OCI-LY7 (cell line): Measurements from ENCODE around the gene WDTC1. TPM values are rescaled to one million over a fixed set of nuclear protein-coding genes. Genes with fewer than 3 reads are reported as not detected.
A peak's percentile ranks its signal among the peaks of the same experiment; 100 is the strongest.

Experiments used
- BruUV-seq: library from RNA; stranded (reverse); fragments of 400-500 nt; replicated peaks from 2 replicates; lab custom pipeline; 2021; lab: Mats Ljungman, UMichigan
- CTCF ChIA-PET: fragments of 300-600 bp; sonication (Branson Sonifier 250); formaldehyde crosslinking; loops from one replicate; lab custom pipeline; 2022; ENCODE audit warnings: antibody characterized with exemption; ENCODE audit not compliant: unreplicated experiment; lab: Charles Lee
- POLR2A ChIA-PET: fragments of 300-600 bp; sonication (Branson Sonifier 250); formaldehyde crosslinking; loops from one replicate; lab custom pipeline; 2022; ENCODE audit warnings: antibody characterized with exemption; lab: Charles Lee
- DNase-seq: peaks from one replicate; pipeline ENCODE4 v3.0.0-alpha.2; 2015; ENCODE audit warnings: low spot score
- H2AFZ ChIP-seq: fragments of 200-600 bp; sonication (generic), shearing (Covaris generic); 2 replicates; pipeline ENCODE4 v1.6.1; 2014; ENCODE audit warnings: mild to moderate bottlenecking, antibody characterized with exemption, low read length, moderate library complexity
- H3K27ac ChIP-seq: fragments of 200-600 bp; sonication (generic); 2 replicates; pipeline ENCODE4 v1.5.1; 2014; ENCODE audit warnings: mixed run types, low read depth, mild to moderate bottlenecking, moderate library complexity, low read length, inconsistent platforms; ENCODE audit not compliant: poor library complexity, severe bottlenecking
- H3K36me3 ChIP-seq: fragments of 200-600 bp; sonication (generic); 2 replicates; pipeline ENCODE4 v1.6.1; 2014; ENCODE audit warnings: mild to moderate bottlenecking, antibody characterized with exemption, low read length, moderate library complexity, mixed read lengths; ENCODE audit not compliant: insufficient read depth
- H3K4me1 ChIP-seq: fragments of 200-600 bp; sonication (generic); 2 replicates; pipeline ENCODE4 v1.5.1; 2014; ENCODE audit warnings: mild to moderate bottlenecking, low read length; ENCODE audit not compliant: insufficient read depth, poor library complexity, severe bottlenecking
- H3K4me2 ChIP-seq: fragments of 200-600 bp; sonication (generic); 2 replicates; pipeline ENCODE4 v1.6.1; 2014; ENCODE audit warnings: mild to moderate bottlenecking, low read length
- H3K4me3 ChIP-seq: fragments of 200-600 bp; sonication (generic); 2 replicates; pipeline ENCODE4 v1.5.1; 2014; ENCODE audit warnings: mild to moderate bottlenecking, low read depth, low read length; ENCODE audit not compliant: poor library complexity, severe bottlenecking
- H3K79me2 ChIP-seq: fragments of 200-600 bp; sonication (generic); 2 replicates; pipeline ENCODE4 v1.6.1; 2016; ENCODE audit warnings: low read depth, mild to moderate bottlenecking, low read length, moderate library complexity, mixed read lengths; ENCODE audit not compliant: insufficient read depth
- H3K9me2 ChIP-seq: fragments of 200-600 bp; sonication (generic); 2 replicates; pipeline ENCODE4 v1.6.1; 2016; ENCODE audit warnings: mild to moderate bottlenecking, low read length, mixed read lengths; ENCODE audit not compliant: insufficient read depth
- H3K9me3 ChIP-seq: fragments of 200-600 bp; sonication (generic); 2 replicates; pipeline ENCODE4 v1.6.1; 2014; ENCODE audit warnings: mild to moderate bottlenecking, mixed run types, low read length, mixed read lengths
- H4K20me1 ChIP-seq: fragments of 200-600 bp; sonication (generic); 2 replicates; pipeline ENCODE4 v1.6.1; 2014; ENCODE audit warnings: mild to moderate bottlenecking, antibody characterized with exemption, low read length, moderate library complexity, mixed read lengths; ENCODE audit not compliant: insufficient read depth
- EZH2phosphoT487 ChIP-seq: fragments of 200-600 bp; sonication (generic); IDR thresholded peaks from 2 replicates; pipeline ENCODE4 v1.6.1; 2018; ENCODE audit warnings: low read depth, borderline replicate concordance, mild to moderate bottlenecking, mixed run types, antibody characterized with exemption, low read length, moderate library complexity, mixed read lengths
- intact Hi-C: fragments of 100-400 bp; cut with micrococcal nuclease; formaldehyde crosslinking; loops from one replicate; pipeline ENCODE4 v1.10.0; 2022; ENCODE audit not compliant: unreplicated experiment
- total RNA-seq, 2 experiments: library from RNA; depleted of rRNA in 1 of 2; stranded (reverse); fragments of >200 nt in 1 of 2; shearing (Covaris generic) in 1 of 2; gene quantifications; 2 replicates each; pipeline ENCODE4 v1.2.3, GENCODE V29; 2014 to 2022
- TF ChIP-seq, protein P1 (sequence below): fragments of 200-600 bp; sonication (generic); conservative IDR thresholded peaks from 2 replicates; pipeline ENCODE4 v1.5.1; 2014; ENCODE audit warnings: mild to moderate bottlenecking, antibody characterized with exemption, low read length, moderate library complexity, mixed read lengths

Gene WDTC1
- total RNA-seq, 2 experiments from 2014 or later, result 18.2 to 27.8 TPM

DNA sequence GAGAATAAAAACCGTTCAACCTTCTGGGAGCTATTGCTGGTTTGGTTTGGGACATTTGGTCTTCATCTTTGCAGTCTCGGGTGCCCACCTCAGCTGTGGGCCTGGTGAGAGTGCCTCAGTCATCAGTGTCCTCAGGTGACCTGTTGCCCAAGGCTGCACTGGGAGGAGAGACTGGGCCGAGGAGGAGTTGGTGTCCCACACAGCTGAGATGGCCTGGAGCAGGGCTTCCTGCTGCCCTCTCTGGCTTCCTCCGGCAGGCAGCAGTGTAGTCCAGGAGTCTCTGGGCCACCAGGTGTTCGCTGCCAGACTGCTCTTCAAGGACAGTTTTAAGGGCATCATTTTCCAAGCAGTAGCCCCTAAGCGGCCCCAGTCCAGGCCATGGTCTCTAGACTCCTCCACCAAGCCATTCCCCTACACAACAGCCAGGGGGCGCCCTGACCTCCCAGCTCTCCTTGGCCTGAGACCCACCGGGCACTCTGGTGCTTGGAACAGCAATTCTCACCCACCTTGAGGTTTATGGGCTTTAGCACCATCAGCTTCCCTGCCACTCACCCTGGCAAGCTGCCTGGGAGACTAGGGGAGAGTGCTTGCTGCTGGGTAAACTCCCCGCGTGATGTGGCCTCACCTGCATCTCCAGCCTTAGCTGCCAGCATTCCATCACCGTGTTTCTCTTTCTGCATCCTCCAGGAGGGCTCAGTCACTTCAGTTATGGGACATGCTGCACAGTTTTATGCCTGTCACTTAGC, 98.3 kb downstream of the WDTC1 start:
- H3K36me3 ChIP-seq, result peaks cover 85% of the 10 kb centered on the region
- H3K4me3 ChIP-seq, result no peak overlapping the region
- H3K9me3 ChIP-seq, result no peaks in the 10 kb centered on the region
- 0 out of 2 replicates have a peak, but pooled peaks cover 6% of the 10 kb centered on the region for H4K20me1 ChIP-seq
- no TSS peak for BruUV-seq
- H2AFZ ChIP-seq, result no peak overlapping the region
- ChIA-PET CTCF (interaction anchor here (0.8 to 1.6 kb wide), 3 partner anchors 12 to 60 kb away, joined by 3 to 4 read pairs (median 3); no protein-coding TSS in a partner anchor), POLR2A (interaction anchor here (1.4 kb wide), 1 partner anchor 10 kb away, joined by 5 read pairs; no protein-coding TSS in a partner anchor)
- intact Hi-C loops, result no loop called here
- H3K27ac ChIP-seq, result no peak overlapping the region
- no peak for TF ChIP-seq EZH2phosphoT487
- TF ChIP-seq, protein P1, sequence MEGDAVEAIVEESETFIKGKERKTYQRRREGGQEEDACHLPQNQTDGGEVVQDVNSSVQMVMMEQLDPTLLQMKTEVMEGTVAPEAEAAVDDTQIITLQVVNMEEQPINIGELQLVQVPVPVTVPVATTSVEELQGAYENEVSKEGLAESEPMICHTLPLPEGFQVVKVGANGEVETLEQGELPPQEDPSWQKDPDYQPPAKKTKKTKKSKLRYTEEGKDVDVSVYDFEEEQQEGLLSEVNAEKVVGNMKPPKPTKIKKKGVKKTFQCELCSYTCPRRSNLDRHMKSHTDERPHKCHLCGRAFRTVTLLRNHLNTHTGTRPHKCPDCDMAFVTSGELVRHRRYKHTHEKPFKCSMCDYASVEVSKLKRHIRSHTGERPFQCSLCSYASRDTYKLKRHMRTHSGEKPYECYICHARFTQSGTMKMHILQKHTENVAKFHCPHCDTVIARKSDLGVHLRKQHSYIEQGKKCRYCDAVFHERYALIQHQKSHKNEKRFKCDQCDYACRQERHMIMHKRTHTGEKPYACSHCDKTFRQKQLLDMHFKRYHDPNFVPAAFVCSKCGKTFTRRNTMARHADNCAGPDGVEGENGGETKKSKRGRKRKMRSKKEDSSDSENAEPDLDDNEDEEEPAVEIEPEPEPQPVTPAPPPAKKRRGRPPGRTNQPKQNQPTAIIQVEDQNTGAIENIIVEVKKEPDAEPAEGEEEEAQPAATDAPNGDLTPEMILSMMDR, result peak; percentile 91
- H3K79me2 ChIP-seq, result peaks cover 25% of the 10 kb centered on the region
- no peak overlapping the region for H3K4me2 ChIP-seq
- peak; percentile 54 for DNase-seq
- no peaks in the 10 kb centered on the region for H3K9me2 ChIP-seq
- H3K4me1 ChIP-seq, result peaks cover 14% of the 10 kb centered on the region

DNA sequence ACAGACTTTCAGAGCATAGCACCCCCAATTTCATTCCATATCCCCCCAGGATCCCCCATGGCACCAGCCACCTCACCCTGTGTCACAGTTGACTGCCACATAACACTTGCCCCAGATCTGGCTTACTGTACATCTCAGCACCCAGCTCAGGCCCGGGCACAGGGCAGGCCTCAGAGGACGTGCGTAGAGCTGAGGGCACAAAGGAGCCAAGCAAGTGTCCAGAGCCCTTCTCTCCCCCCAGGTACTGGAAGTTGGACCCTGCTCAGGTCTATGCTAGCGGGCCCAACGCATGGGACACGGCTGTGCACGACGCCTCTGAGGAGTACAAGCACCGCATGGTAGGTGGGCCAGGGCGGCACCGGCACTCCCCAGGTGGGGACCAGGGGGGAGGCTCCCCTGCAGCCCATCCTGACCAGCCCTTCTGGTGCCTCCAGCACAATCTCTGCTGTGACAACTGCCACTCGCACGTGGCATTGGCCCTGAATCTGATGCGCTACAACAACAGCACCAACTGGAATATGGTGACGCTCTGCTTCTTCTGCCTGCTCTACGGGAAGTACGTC, 99.4 kb downstream of the WDTC1 start:
- CTCF ChIA-PET, result interaction anchor here (1.3 kb wide), 1 partner anchor 32 kb away, joined by 3 read pairs; no protein-coding TSS in a partner anchor
- peaks cover 14% of the 10 kb centered on the region for H3K79me2 ChIP-seq

More for the DNA sequence above, 99.4 kb downstream of the WDTC1 start:
- H4K20me1 ChIP-seq, result 0 out of 2 replicates have a peak, but pooled peaks cover under 1% of the 10 kb centered on the region
- peaks cover 75% of the 10 kb centered on the region for H3K36me3 ChIP-seq
- POLR2A ChIA-PET, result interaction anchor here (0.6 kb wide), 1 partner anchor 32 kb away, joined by 4 read pairs; no protein-coding TSS in a partner anchor
- no peak for DNase-seq
- H3K4me2 ChIP-seq, result no peak overlapping the region
- H3K4me1 ChIP-seq, result peaks cover 6% of the 10 kb centered on the region
- no peak overlapping the region for H3K27ac ChIP-seq
- intact Hi-C loops, result no loop called here
- no peak overlapping the region for H3K4me3 ChIP-seq
- no TSS peak for BruUV-seq
- no peaks in the 10 kb centered on the region for H3K9me2 ChIP-seq
- TF ChIP-seq EZH2phosphoT487, result no peak
- TF ChIP-seq, protein P1, result no peak
- no peak overlapping the region for H2AFZ ChIP-seq
- H3K9me3 ChIP-seq, result no peaks in the 10 kb centered on the region
